ENCODE measurements around the gene CABP4. TPM values are rescaled to one million over a fixed set of nuclear protein-coding genes. Genes with fewer than 3 reads are reported as not detected.

Gene CABP4
- total and polyA plus RNA-seq, 2 donors (not counting 1 experiment from before 2014, with no cell fraction given) = 3.2 to 5.2 TPM

- H3K27ac ChIP-seq (ENCODE audit: low read length in 2 of 2) = peak overlapping the region; percentile 73 to 78
- no peaks in the 10 kb centered on the region for H3K27me3 ChIP-seq (replicated peaks in 1 of 4; ENCODE audit: control extremely low read depth in 1 of 4, control insufficient read depth in 3 of 4, insufficient read depth in 4 of 4, low read length in 3 of 4)
- H4K20me1 ChIP-seq (ENCODE audit: control insufficient read depth, insufficient read depth, low read length, poor library complexity, severe bottlenecking) = peaks cover 10% of the 10 kb centered on the region
- H2AFZ ChIP-seq (ENCODE audit: insufficient read depth, low read depth, low read length, poor library complexity, severe bottlenecking) = peak overlapping the region; percentile 78
- TF ChIP-seq CTCF (IDR thresholded peaks at IDR 0.05) = no peak
- no peak for TF ChIP-seq EZH2 (IDR thresholded peaks at IDR 0.05; ENCODE audit: borderline replicate concordance, insufficient read depth, low read depth, low read length, poor library complexity, severe bottlenecking)
- H3K9me3 ChIP-seq (ENCODE audit: control extremely low read depth in 1 of 3, control insufficient read depth in 2 of 3, insufficient read depth in 1 of 3, low read length in 2 of 3) = no peaks in the 10 kb centered on the region
- ATAC-seq (ENCODE audit: low read depth) (no peak), DNase-seq (no peak)
- intact Hi-C loops (cut with micrococcal nuclease) = loop anchor here (1.0 kb wide), 8 partner anchors 14 to 115 kb away; partner anchors contain the start of genes AIP, PPP1CA, PTPRCAP and RAD9A
- peaks cover 2 to 9% of the 10 kb centered on the region in 2 experiments for H3K36me3 ChIP-seq (replicated peaks in 1 of 2; ENCODE audit: control extremely low read depth in 1 of 2, control insufficient read depth in 1 of 2, extremely low read depth in 1 of 2, insufficient read depth in 2 of 2, low read length in 1 of 2)
- peak overlapping the region; percentile 89 for H3K27ac Mint-ChIP-seq
- H3K4me3 ChIP-seq (ENCODE audit: control extremely low read depth in 1 of 5, extremely low read depth in 1 of 5, insufficient read depth in 1 of 5, low read depth in 2 of 5, low read length in 4 of 5) = peak overlapping the region; percentile 58 to 69 (median 61)
- peaks cover 28 to 52% of the 10 kb centered on the region in 2 donors for H3K4me1 ChIP-seq (ENCODE audit: control insufficient read depth in 2 of 2, insufficient read depth in 2 of 2, low read length in 2 of 2)
- H3K9ac ChIP-seq (ENCODE audit: low read length) = peak overlapping the region; percentile 65
- H3K9me3 Mint-ChIP-seq (ENCODE audit: insufficient read depth) = no peaks in the 10 kb centered on the region
- 21% methylated on average over 9 of the region's 9 CpGs for WGBS (ENCODE audit: insufficient coverage)
- CTCF ChIA-PET = interaction anchor here (0.6 to 6.7 kb wide), 15 partner anchors 10 to 127 kb away, joined by 3 to 64 read pairs (median 5); partner anchors contain the start of genes CDK2AP2, CORO1B, PITPNM1 and PPP1CA
- peak overlapping the region; percentile 95 for H3K4me3 Mint-ChIP-seq
- peak overlapping the region; percentile 98 for H3K4me2 ChIP-seq (replicated peaks; ENCODE audit: low read depth, low read length, poor library complexity, severe bottlenecking)
- H3K4me1 Mint-ChIP-seq = peaks cover 46% of the 10 kb centered on the region
- H3K27me3 Mint-ChIP-seq = no peaks in the 10 kb centered on the region
- POLR2A ChIA-PET = interaction anchor here (1.0 to 10.4 kb wide), 10 partner anchors 10 to 66 kb away, joined by 3 to 215 read pairs (median 24); partner anchors contain the start of genes AIP, CORO1B, PPP1CA and PTPRCAP
- peaks cover 40% of the 10 kb centered on the region for H3K79me2 ChIP-seq (ENCODE audit: control insufficient read depth, insufficient read depth, low read length)
Observed at GRCh38 chr11:67469508-67469811, 14.3 kb downstream of the CABP4 start.

- H3K36me3 ChIP-seq (replicated peaks in 1 of 2; ENCODE audit: control extremely low read depth in 1 of 2, control insufficient read depth in 1 of 2, extremely low read depth in 1 of 2, insufficient read depth in 2 of 2, low read length in 1 of 2) = peaks cover 2 to 9% of the 10 kb centered on the region in 2 experiments
- H4K20me1 ChIP-seq (ENCODE audit: control insufficient read depth, insufficient read depth, low read length, poor library complexity, severe bottlenecking) = peaks cover 10% of the 10 kb centered on the region
- H3K27ac ChIP-seq (ENCODE audit: low read length in 2 of 2) = no peak overlapping the region
- CTCF ChIA-PET = interaction anchor here (0.6 to 6.7 kb wide), 13 partner anchors 11 to 113 kb away, joined by 3 to 64 read pairs (median 3); partner anchors contain the start of genes PITPNM1, PPP1CA, PTPRCAP and RAD9A
- H3K4me1 ChIP-seq (ENCODE audit: control insufficient read depth in 2 of 2, insufficient read depth in 2 of 2, low read length in 2 of 2) = peaks cover 23 to 44% of the 10 kb centered on the region in 2 donors
- intact Hi-C loops (cut with micrococcal nuclease) = no loop called here
- peaks cover 36% of the 10 kb centered on the region for H3K4me1 Mint-ChIP-seq
- no peak for DNase-seq
- 84% methylated on average over 4 of the region's 8 CpGs for WGBS (ENCODE audit: insufficient coverage)
- H3K27ac Mint-ChIP-seq = peak overlapping the region; percentile 56
- H3K4me2 ChIP-seq (replicated peaks; ENCODE audit: low read depth, low read length, poor library complexity, severe bottlenecking) = no peak overlapping the region
- no peaks in the 10 kb centered on the region for H3K27me3 ChIP-seq (replicated peaks in 1 of 4; ENCODE audit: control extremely low read depth in 1 of 4, control insufficient read depth in 3 of 4, insufficient read depth in 4 of 4, low read length in 3 of 4)
- no peak overlapping the region for H3K9ac ChIP-seq (ENCODE audit: low read length)
- no peaks in the 10 kb centered on the region for H3K27me3 Mint-ChIP-seq
- H2AFZ ChIP-seq (ENCODE audit: insufficient read depth, low read depth, low read length, poor library complexity, severe bottlenecking) = no peak overlapping the region
- ATAC-seq (ENCODE audit: low read depth) = no peak
- H3K4me3 ChIP-seq (ENCODE audit: control extremely low read depth in 1 of 5, extremely low read depth in 1 of 5, insufficient read depth in 1 of 5, low read depth in 2 of 5, low read length in 4 of 5) = no peak overlapping the region
- no peak for TF ChIP-seq EZH2 (IDR thresholded peaks at IDR 0.05; ENCODE audit: borderline replicate concordance, insufficient read depth, low read depth, low read length, poor library complexity, severe bottlenecking)
- TF ChIP-seq CTCF (IDR thresholded peaks at IDR 0.05) = no peak
- H3K9me3 Mint-ChIP-seq (ENCODE audit: insufficient read depth) = no peaks in the 10 kb centered on the region
- POLR2A ChIA-PET = interaction anchor here (0.6 to 10.4 kb wide), 9 partner anchors 12 to 84 kb away, joined by 3 to 215 read pairs (median 12); partner anchors contain the start of genes AIP, CORO1B, PPP1CA and PTPRCAP
- no peaks in the 10 kb centered on the region for H3K9me3 ChIP-seq (ENCODE audit: control extremely low read depth in 1 of 3, control insufficient read depth in 2 of 3, insufficient read depth in 1 of 3, low read length in 2 of 3)
- peaks cover 32% of the 10 kb centered on the region for H3K79me2 ChIP-seq (ENCODE audit: control insufficient read depth, insufficient read depth, low read length)
- peak overlapping the region; percentile 60 for H3K4me3 Mint-ChIP-seq
Observed at GRCh38 chr11:67470337-67471002, 15.3 kb downstream of the CABP4 start.

Data from B cell (primary cell).